Measurements from ENCODE around the gene AUP1.

The AUP1 gene

GRCh38 chr2:74556159-74556558 lies 26.7 kb upstream of the AUP1 start:
- DNase-seq, result no peak

- DNase-seq, result no peak
These were observed 26.2 kb upstream of the AUP1 start for GRCh38 chr2:74555610-74556103.

GRCh38 chr2:74554820-74555531 lies 25.5 kb upstream of the AUP1 start:
- DNase-seq, result no peak

- peak; percentile 64 to 74 (median 73) for DNase-seq
These were observed 24.6 kb upstream of the AUP1 start, which contains the start of the genes DOK1 and LOXL3 for GRCh38 chr2:74553892-74554819. Gene DOK1 (plus strand): TSS chr2:74554720. CDS start chr2:74554755, 35 bp downstream. Gene LOXL3 (minus strand): TSS chr2:74553942. CDS start chr2:74552634, 1,308 bp downstream.

DNA sequence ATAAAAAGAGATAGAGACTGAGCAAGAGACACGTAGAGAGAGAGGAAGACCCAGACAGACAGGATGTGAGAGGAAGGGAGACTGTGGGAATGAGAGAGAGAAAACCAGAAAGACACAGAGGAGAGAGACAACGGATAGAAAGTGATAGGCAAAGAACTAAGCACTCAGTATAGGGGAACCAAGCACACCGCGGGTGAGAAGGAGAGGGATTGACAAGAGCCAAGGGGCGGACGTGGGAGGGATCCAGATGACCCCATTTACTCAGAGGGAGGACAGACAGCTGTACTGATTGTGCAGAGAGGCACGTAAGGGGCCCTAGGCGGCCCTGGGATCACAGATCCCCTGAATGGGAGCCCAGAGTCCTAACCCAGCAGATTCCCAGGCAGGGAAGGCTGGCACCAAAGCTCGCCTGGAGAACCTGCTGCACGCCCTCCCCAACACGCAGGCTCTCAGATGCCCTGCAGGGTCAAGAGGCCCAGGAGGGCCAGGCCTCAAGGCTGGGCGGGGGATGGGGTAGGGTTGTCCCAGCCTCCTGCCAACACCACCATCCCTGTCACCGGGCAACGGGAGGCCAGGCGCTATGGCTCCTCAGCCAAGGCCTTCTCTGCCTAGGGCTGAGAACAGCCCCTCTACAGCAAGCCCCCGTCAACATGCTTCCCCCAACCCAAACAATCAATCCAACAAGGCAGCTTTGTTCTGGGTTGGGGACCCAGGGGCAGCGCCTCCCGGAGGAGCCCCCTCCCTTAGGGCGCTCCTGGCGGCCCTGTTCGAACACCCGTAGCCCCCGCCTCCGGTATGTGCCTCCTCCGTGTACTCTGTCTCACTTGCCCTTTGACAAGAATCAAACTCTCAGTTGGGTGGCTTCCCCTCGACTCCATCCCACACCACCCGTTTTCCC lies 23.7 kb upstream of the AUP1 start:
- DNase-seq, result no peak

DNA sequence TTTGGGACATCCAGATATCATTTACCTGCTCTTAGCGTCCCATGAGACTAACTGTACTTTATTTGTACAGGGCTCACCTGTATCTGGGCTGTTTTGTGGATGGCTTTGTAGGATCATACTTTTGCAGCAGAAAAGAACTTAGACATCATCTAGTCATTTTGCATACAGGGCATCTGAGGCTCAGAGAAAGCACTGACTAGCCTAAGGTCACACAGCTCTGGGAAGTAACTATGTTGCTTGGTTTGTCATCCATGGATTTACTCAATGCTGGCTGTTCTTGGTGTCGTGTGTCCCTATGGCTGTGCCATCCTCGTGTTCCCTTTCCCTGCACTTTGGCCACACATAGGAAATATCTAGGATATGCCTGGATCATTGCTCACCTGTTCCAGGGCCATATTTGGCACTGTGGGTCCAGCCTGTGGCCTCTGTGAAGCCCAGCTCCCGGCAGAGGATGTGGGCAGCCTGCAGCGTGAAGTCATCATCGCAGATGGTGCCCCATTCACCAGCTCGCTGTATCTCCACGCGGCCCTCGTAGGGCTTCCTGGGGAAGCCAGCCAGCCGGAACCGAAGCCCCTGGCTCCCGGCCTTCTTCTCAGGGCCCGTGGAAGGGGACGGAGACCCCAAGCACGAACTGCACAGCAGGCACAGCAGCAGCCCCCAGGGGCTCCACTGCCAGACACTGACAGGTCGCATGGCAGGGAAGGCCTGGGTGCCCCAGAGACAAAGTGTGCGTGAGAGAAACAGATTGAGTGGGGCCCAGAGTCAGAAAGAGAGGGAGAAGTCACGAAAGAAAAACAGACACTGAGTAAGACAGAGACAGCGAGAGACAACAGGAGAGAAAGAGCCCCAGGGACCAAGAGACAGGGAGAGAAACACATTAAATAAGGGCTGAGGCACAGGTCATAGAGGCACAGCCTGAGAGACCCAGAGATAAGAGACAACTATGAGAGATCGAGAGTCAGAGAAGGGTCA lies 22.7 kb upstream of the AUP1 start:
- no peak for DNase-seq

GRCh38 chr2:74551530-74551929 lies 22.0 kb upstream of the AUP1 start:
- no peak for DNase-seq

DNA sequence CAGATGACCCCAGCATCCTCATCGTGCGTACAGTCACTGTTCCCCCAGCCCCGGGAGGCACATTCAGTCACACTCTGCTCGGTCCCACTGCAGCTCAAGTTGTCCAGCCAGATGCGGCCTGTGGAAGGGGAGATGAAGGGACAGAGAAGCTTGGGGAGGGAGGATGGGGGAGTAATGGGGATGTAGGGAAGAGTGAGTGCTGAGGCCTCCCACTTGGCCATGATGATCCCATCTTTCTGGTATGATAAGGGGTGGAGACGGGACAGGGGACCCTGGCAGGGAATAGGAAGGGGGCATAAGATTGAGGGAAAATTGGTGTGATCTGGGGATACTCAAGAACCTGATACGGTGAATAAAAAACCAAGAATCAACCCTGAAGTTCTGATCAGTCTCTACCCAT lies 20.7 kb upstream of the AUP1 start:
- DNase-seq, result no peak

DNA sequence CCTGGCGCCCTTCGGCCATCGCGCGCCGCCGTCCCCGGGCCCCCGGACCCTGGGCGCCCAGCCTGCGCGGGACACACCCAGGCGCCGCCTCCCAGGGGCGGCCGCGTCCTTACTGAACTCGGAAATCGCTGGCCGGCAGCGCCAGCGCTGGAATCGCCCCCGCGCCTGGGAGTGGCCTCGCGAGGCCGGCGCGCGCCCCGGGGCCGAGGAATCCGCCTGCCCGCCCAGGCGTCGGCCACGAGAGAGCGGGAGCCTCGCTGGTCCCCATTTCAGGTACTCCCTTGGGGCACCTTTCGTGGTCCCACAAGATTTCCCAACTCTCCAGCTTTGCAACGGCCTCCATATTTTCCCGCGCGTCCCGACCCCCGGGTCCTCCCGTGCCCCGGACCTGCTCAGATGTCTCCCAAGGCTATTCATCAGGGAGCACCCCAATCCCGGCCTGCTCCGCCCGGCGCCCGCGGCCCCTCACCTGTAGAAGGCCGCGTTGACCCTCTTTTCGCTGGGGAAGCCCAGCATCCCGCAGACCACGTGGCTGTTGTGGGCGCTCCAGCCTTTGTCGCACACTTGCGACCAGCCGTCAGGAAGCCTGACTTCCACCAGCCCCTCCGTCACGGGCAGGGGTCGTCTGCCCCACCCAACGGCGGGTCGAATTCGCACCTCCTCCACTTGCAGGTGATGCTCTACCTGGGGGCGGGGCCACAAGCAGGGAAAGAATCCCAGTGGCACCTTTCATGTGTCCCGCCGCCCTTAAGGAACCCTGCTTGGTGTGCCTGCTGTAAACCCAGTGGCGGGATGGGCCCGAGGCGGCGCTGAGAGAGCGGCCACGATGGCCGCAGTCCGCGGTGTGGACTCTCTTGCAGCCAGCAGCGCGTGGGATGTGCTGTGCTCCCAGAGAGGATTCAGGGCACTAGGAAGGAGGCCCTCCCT lies 19.7 kb upstream of the AUP1 start:
- no peak for DNase-seq

- DNase-seq, result no peak
These were observed 18.9 kb upstream of the AUP1 start for GRCh38 chr2:74548285-74548899.

DNA sequence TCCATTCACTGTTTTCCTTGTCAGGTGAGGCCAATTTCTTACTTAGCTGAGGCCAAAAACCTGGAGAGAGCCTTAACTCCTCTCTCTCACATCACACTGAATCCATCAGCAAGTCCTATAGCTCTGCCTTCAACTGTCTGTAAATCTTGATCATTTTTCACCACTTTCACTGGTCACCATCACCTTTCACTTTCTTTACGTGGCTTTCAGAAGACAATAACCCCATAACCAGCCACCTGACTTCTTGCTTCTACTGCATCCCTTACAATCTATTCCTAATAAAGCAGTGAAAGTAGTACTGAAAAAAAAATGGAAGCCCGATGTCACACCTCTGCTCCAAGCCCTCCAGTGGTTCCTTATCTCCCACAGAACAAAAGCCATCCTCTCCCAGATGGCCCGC lies 16.5 kb upstream of the AUP1 start:
- no peak for DNase-seq

DNA sequence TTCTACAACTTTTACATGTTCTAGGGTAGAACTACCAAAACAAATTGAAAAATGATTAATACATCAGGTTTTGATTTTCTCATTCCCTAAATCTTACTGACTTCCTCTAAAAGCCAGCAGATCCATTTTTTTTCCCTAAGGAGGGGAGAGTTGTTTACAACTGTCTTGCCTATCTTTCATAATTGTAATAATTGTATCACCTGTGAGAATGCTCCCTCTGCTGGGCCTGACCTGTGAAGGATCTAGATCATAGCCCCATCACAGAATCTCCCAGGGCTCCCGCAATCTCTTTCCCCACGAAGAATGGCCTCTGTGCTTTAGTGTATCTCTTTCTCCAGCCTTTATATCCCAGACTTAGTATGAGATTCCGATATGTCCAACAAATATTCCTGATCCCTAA lies 15.1 kb upstream of the AUP1 start:
- no peak for DNase-seq

- no peak for DNase-seq
These were observed 13.5 kb upstream of the AUP1 start for GRCh38 chr2:74542978-74543377.

GRCh38 chr2:74540291-74540690 lies 10.8 kb upstream of the AUP1 start:
- DNase-seq, result no peak

- no peak for DNase-seq
These were observed 9.4 kb upstream of the AUP1 start for GRCh38 chr2:74538881-74539339.

GRCh38 chr2:74537140-74537539 lies 7.6 kb upstream of the AUP1 start:
- DNase-seq, result no peak

DNA sequence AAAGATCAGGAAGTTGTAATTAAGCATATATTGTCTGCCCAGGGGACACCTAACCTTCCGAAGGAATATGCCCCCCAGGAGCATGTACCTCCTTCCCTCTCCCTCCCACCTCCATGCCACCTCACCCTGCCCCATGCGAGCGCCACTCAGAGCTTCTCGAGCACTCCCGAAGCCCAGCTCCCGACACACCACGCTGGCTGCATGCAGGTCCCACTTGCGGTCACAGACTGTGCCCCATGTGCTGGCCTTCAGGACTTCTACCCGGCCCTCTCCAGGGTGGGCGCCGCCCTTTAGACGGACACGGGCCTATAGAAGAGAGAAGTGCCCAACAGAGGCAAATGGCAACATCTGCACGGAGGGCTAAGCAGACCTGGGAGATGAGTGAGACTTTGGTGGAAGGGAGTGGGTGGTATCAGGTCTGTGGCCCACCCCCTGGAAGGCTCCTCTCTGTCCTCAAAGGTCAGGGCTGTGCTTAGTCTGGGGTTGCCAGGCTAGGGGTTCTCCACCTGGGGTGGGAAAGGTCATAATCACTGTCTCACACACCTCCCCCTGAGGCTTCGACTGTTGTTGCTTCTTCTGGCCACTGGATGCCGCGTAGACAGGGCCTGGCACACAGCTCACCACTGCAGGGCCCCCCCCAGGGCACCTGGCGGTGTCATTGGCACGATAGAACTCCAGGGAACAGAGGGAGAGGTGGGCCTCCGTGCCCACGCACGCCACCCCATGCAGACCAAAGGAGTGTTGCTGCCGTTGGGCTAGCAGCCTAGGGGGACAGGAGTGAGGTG lies 6.9 kb upstream of the AUP1 start:
- no peak for DNase-seq

DNA sequence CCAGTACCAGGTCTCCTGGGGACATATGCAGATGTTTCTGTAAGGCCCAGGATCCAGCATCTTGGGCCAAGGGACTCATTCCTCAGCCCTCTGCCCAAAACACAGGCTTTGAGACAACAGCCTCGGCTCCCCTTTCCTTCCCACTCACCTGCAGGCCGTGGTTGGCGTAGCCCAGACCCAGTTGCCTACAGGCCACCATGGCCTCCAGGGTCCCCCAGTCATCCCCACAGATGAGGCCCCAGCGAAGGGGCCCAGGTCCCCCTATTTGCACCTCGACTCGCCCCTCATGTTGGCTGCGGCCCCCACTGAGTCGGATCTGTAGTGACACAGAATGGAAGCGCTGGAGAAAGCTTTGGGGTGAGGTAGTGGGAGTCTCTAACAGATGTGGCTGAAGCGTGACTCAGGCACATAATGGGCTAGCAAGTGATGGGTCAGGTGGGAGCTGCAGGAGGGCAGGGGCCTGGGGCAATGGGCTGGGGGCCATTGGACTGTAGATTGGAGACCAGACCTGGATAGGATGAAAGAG lies 6.0 kb upstream of the AUP1 start:
- DNase-seq, result no peak

- DNase-seq, result no peak
These were observed 4.9 kb upstream of the AUP1 start for GRCh38 chr2:74534411-74534810.
